ENCODE measurements around the gene KCNA3.

- TF ChIP-seq CTCF (conservative IDR thresholded peaks at IDR 0.05) (no peak), ZFX (IDR thresholded peaks at IDR 0.05) (no peak)
Observed at GRCh38 chr1:110676970-110677369, 2.2 kb upstream of the KCNA3 start.

All from C4-2B (cell line).